ENCODE data around the gene TADA1. TPM values are rescaled to one million over a fixed set of nuclear protein-coding genes. Genes with fewer than 3 reads are reported as not detected.

Gene TADA1
- total RNA-seq, 1 donor from 2014 or later, result 21.5 TPM

- H3K36me3 Mint-ChIP-seq (ENCODE audit: insufficient read depth), result peaks cover 1% of the 10 kb centered on the region
- H3K4me3 Mint-ChIP-seq (ENCODE audit: low read depth), result no peak overlapping the region
- no peaks in the 10 kb centered on the region for H3K4me1 Mint-ChIP-seq (ENCODE audit: low read depth)
- H3K27me3 Mint-ChIP-seq, result peaks cover 20% of the 10 kb centered on the region
- peaks cover 5% of the 10 kb centered on the region for H3K9me3 Mint-ChIP-seq (ENCODE audit: low read depth)
- no peak for DNase-seq (ENCODE audit: low spot score, unreplicated experiment)
- H3K27ac Mint-ChIP-seq, result no peak overlapping the region
- TF ChIP-seq CTCF (IDR thresholded peaks at IDR 0.05; ENCODE audit: unreplicated experiment), result no peak
Observed at GRCh38 chr1:166899769-166900168, 23.7 kb upstream of the TADA1 start.

- Mint-ChIP-seq H3K4me3 (ENCODE audit: low read depth) (no peak overlapping the region), H3K27me3 (peaks cover 28% of the 10 kb centered on the region), H3K27ac (no peak overlapping the region), H3K4me1 (ENCODE audit: low read depth) (no peaks in the 10 kb centered on the region), H3K9me3 (ENCODE audit: low read depth) (peaks cover 5% of the 10 kb centered on the region), H3K36me3 (ENCODE audit: insufficient read depth) (peaks cover 1% of the 10 kb centered on the region)
- no peak for TF ChIP-seq CTCF (IDR thresholded peaks at IDR 0.05; ENCODE audit: unreplicated experiment)
- no peak for DNase-seq (ENCODE audit: low spot score, unreplicated experiment)
Observed at GRCh38 chr1:166895766-166896165, 19.7 kb upstream of the TADA1 start.

- no peak for TF ChIP-seq CTCF (IDR thresholded peaks at IDR 0.05; ENCODE audit: unreplicated experiment)
- no peak for DNase-seq (ENCODE audit: low spot score, unreplicated experiment)
- Mint-ChIP-seq H3K9me3 (ENCODE audit: low read depth) (no peaks in the 10 kb centered on the region), H3K4me1 (ENCODE audit: low read depth) (no peaks in the 10 kb centered on the region), H3K4me3 (ENCODE audit: low read depth) (no peak overlapping the region), H3K27me3 (peaks cover 41% of the 10 kb centered on the region), H3K36me3 (ENCODE audit: insufficient read depth) (no peaks in the 10 kb centered on the region), H3K27ac (no peak overlapping the region)
Observed at GRCh38 chr1:166889776-166890175, 13.7 kb upstream of the TADA1 start.

- Mint-ChIP-seq H3K9me3 (ENCODE audit: low read depth) (no peaks in the 10 kb centered on the region), H3K36me3 (ENCODE audit: insufficient read depth) (no peaks in the 10 kb centered on the region), H3K4me3 (ENCODE audit: low read depth) (no peak overlapping the region), H3K27ac (no peak overlapping the region), H3K4me1 (ENCODE audit: low read depth) (no peaks in the 10 kb centered on the region), H3K27me3 (peaks cover 46% of the 10 kb centered on the region)
- DNase-seq (ENCODE audit: low spot score, unreplicated experiment), result no peak
- TF ChIP-seq CTCF (IDR thresholded peaks at IDR 0.05; ENCODE audit: unreplicated experiment), result no peak
Observed at GRCh38 chr1:166888373-166889111, 12.5 kb upstream of the TADA1 start.

- no peak for DNase-seq (ENCODE audit: low spot score, unreplicated experiment)
- Mint-ChIP-seq H3K4me3 (ENCODE audit: low read depth) (no peak overlapping the region), H3K27ac (no peak overlapping the region), H3K9me3 (ENCODE audit: low read depth) (no peaks in the 10 kb centered on the region), H3K36me3 (ENCODE audit: insufficient read depth) (no peaks in the 10 kb centered on the region), H3K4me1 (ENCODE audit: low read depth) (no peaks in the 10 kb centered on the region), H3K27me3 (peaks cover 53% of the 10 kb centered on the region)
- TF ChIP-seq CTCF (IDR thresholded peaks at IDR 0.05; ENCODE audit: unreplicated experiment), result no peak
Observed at GRCh38 chr1:166884971-166885370, 8.9 kb upstream of the TADA1 start.
